K562 (cell line): ENCODE results near the gene FJX1. TPM values are rescaled to one million over a fixed set of nuclear protein-coding genes. Genes with fewer than 3 reads are reported as not detected.

ENCODE experiments used
- ATAC-seq: fragments of 200-7000 bp; cut with Tn5 transposase; 3 replicates; pipeline ENCODE4 v1.9.1; 2020; ENCODE audit warnings: moderate library complexity
- BruUV-seq: library from RNA; stranded (reverse); fragments of 400-500 nt; replicated peaks from 2 replicates; lab custom pipeline; 2021; lab: Mats Ljungman, UMichigan
- CTCF ChIA-PET: fragments of 300-600 bp; formaldehyde crosslinking; extraction: SDS; loops from one replicate; lab custom pipeline; 2021; ENCODE audit warnings: low intra/inter-chr PET ratio; lab: Yijun Ruan, JAX
- POLR2A ChIA-PET: fragments of 300-600, 350-650 bp; sonication (Branson Sonifier 250); formaldehyde crosslinking; extraction: SDS; loops from one replicate; lab custom pipeline; 2021; ENCODE audit warnings: antibody characterized with exemption, inconsistent platforms; lab: Yijun Ruan, JAX
- DNase-seq, 4 experiments: peaks; one replicate each; pipeline versions ENCODE4 v3.0.0 to v3.0.0-alpha.2; 2011 to 2018; ENCODE audit warnings: low spot score in 3 of 4, mixed read lengths in 3 of 4; ENCODE audit errors: extremely low read depth in 1 of 4
- FAIRE-seq: peaks from 2 replicates; lab custom pipeline; 2011; peaks lifted over from hg19 to GRCh38; lab: Jason Lieb, UNC
- H2AFZ ChIP-seq: 2 replicates; pipeline ENCODE4 v1.6.0; 2011; ENCODE audit warnings: low read depth, low read length, control low read depth, inconsistent platforms
- H3K27ac ChIP-seq: fragments of 200-600 bp; 3 replicates; pipeline ENCODE4 v1.8.0; 2011; ENCODE audit warnings: low read depth, mild to moderate bottlenecking, control low read depth, inconsistent platforms, low read length, moderate library complexity, mixed read lengths; ENCODE audit errors: extremely low read depth
- H3K27me3 ChIP-seq, 2 experiments: fragments of 300-600 bp in 1 of 2; 2 replicates in 1 of 2; 3 replicates in 1 of 2; pipeline versions ENCODE4 v1.6.0 to v1.8.0; 2011; ENCODE audit warnings: inconsistent platforms in 2 of 2, low read length in 2 of 2, mild to moderate bottlenecking in 1 of 2, mixed read lengths in 1 of 2, moderate library complexity in 1 of 2; ENCODE audit not compliant: control insufficient read depth in 2 of 2, insufficient read depth in 2 of 2
- H3K36me3 ChIP-seq: fragments of 300-600 bp; 3 replicates; pipeline ENCODE4 v1.8.0; 2011; ENCODE audit warnings: mild to moderate bottlenecking, low read length, inconsistent platforms; ENCODE audit not compliant: control insufficient read depth, insufficient read depth
- H3K4me1 ChIP-seq, 2 experiments: fragments of 200-600 bp in 1 of 2; replicated peaks in 1 of 2; 2 replicates in 1 of 2; 3 replicates in 1 of 2; pipeline versions ENCODE4 v1.5.1 to v1.8.0; 2011; ENCODE audit warnings: inconsistent platforms in 2 of 2, low read length in 2 of 2, mild to moderate bottlenecking in 1 of 2, mixed read lengths in 1 of 2, moderate library complexity in 1 of 2; ENCODE audit not compliant: control insufficient read depth in 2 of 2, insufficient read depth in 2 of 2
- H3K4me2 ChIP-seq: 2 replicates; pipeline ENCODE4 v1.6.1; 2011; ENCODE audit warnings: low read length, control low read depth, inconsistent platforms, mixed read lengths; ENCODE audit not compliant: insufficient read depth
- H3K4me3 ChIP-seq: fragments of 200-600 bp; sonication (generic), shearing (Covaris generic); 2 replicates; pipeline ENCODE4 v1.5.1; 2016; ENCODE audit warnings: control low read depth, inconsistent platforms
- H3K79me2 ChIP-seq: fragments of 200-600 bp; 3 replicates; pipeline ENCODE4 v1.8.0; 2011; ENCODE audit warnings: low read length, inconsistent platforms; ENCODE audit not compliant: control insufficient read depth, insufficient read depth
- H3K9ac ChIP-seq, 2 experiments: 2 replicates each; pipeline versions ENCODE4 v1.6.0 to v1.6.1; 2011; ENCODE audit warnings: low read depth in 2 of 2, low read length in 2 of 2, control low read depth in 1 of 2, inconsistent platforms in 1 of 2, mild to moderate bottlenecking in 1 of 2, mixed read lengths in 1 of 2; ENCODE audit not compliant: insufficient read depth in 1 of 2
- H3K9me1 ChIP-seq: one replicate; pipeline ENCODE4 v1.6.0; 2011; ENCODE audit warnings: inconsistent platforms, mild to moderate bottlenecking, low read length, moderate library complexity; ENCODE audit not compliant: control insufficient read depth, insufficient read depth
- H3K9me3 ChIP-seq: replicated peaks from 2 replicates; pipeline ENCODE4 v1.5.1; 2011; ENCODE audit warnings: low read depth, low read length, inconsistent platforms; ENCODE audit not compliant: control insufficient read depth, insufficient read depth
- H4K20me1 ChIP-seq: replicated peaks from 2 replicates; pipeline ENCODE4 v1.6.1; 2011; ENCODE audit warnings: low read length, inconsistent platforms, mixed read lengths; ENCODE audit not compliant: control insufficient read depth, insufficient read depth
- AFF1 ChIP-seq, 2 experiments: fragments of 450-650 bp; IDR thresholded peaks; 2 replicates each; pipeline ENCODE4 v1.6.1; 2018; ENCODE audit warnings: mild to moderate bottlenecking in 2 of 2, low read depth in 1 of 2; ENCODE audit not compliant: partially characterized antibody in 2 of 2
- C11orf30 ChIP-seq: fragments of 450-650 bp; IDR thresholded peaks from 2 replicates; pipeline ENCODE4 v1.6.1; 2016; ENCODE audit warnings: low read depth, mild to moderate bottlenecking
- CC2D1A ChIP-seq: fragments of 450-650 bp; IDR thresholded peaks from 2 replicates; pipeline ENCODE4 v1.6.1; 2017; ENCODE audit warnings: mild to moderate bottlenecking
- DNMT1 ChIP-seq: fragments of 450-650 bp; IDR thresholded peaks from 2 replicates; pipeline ENCODE4 v1.6.1; 2016; ENCODE audit warnings: antibody characterized with exemption, mild to moderate bottlenecking
- GABPB1 ChIP-seq: sonication (generic); formaldehyde crosslinking; IDR thresholded peaks from 2 replicates; pipeline ENCODE4 v1.8.0; 2022; ENCODE audit warnings: mild to moderate bottlenecking, missing genetic modification reagents
- HDGF ChIP-seq: fragments of 450-650 bp; IDR thresholded peaks from 2 replicates; pipeline ENCODE4 v1.6.1; 2016
- HNRNPL ChIP-seq: fragments of 200-400 bp; formaldehyde crosslinking; IDR thresholded peaks from 2 replicates; pipeline ENCODE4 v1.6.1; 2017; ENCODE audit warnings: low read depth, mild to moderate bottlenecking, low read length
- MLLT1 ChIP-seq, 2 experiments: fragments of 450-650 bp; IDR thresholded peaks; 2 replicates each; pipeline ENCODE4 v1.6.1; 2016
- MXD1 ChIP-seq: fragments of 250-450 bp; sonication (Bioruptor Pico); IDR thresholded peaks from 2 replicates; pipeline ENCODE4 v1.8.0; 2021; ENCODE audit warnings: borderline replicate concordance, mild to moderate bottlenecking, moderate library complexity; ENCODE audit not compliant: poor library complexity, severe bottlenecking
- NR2C2 ChIP-seq, 2 experiments: fragments of 200-800 bp in 1 of 2; sonication (Bioruptor generic) in 1 of 2; sonication (generic) in 1 of 2; formaldehyde crosslinking in 1 of 2; IDR thresholded peaks; 2 replicates each; pipeline versions ENCODE4 v1.6.1 to v1.8.0; 2016 to 2022; ENCODE audit warnings: mild to moderate bottlenecking in 1 of 2, missing compliant biosample characterization in 1 of 2, missing genetic modification characterization in 1 of 2, missing genetic modification reagents in 1 of 2
- PHF20 ChIP-seq: fragments of 450-650 bp; IDR thresholded peaks from 2 replicates; pipeline ENCODE4 v1.6.1; 2018; ENCODE audit not compliant: partially characterized antibody
- POU5F1 ChIP-seq: fragments of 150-350 bp; IDR thresholded peaks from 2 replicates; pipeline ENCODE4 v1.6.1; 2014; ENCODE audit warnings: borderline replicate concordance, low read length, low read depth, mild to moderate bottlenecking; ENCODE audit not compliant: partially characterized antibody
- PRMT5 ChIP-seq: sonication (generic); formaldehyde crosslinking; IDR thresholded peaks from 2 replicates; pipeline ENCODE4 v1.5.0; 2020; ENCODE audit warnings: missing genetic modification reagents
- TSC22D4 ChIP-seq: fragments of 450-650 bp; IDR thresholded peaks from 2 replicates; pipeline ENCODE4 v1.6.1; 2016; ENCODE audit warnings: missing genetic modification characterization, missing biosample characterization, control low read depth
- ZBTB7A ChIP-seq: IDR thresholded peaks from 2 replicates; pipeline ENCODE4 v1.6.1; 2011; ENCODE audit warnings: low read depth, mild to moderate bottlenecking, low read length, moderate library complexity, borderline replicate concordance; ENCODE audit not compliant: control insufficient read depth
- ZKSCAN3 ChIP-seq: fragments of 250-450 bp; sonication (Bioruptor Pico); IDR thresholded peaks from 2 replicates; pipeline ENCODE4 v1.4.0; 2020
- ZNF217 ChIP-seq: sonication (generic); formaldehyde crosslinking; IDR thresholded peaks from 2 replicates; pipeline ENCODE4 v1.8.0; 2022; ENCODE audit warnings: mild to moderate bottlenecking, missing genetic modification reagents
- ZNF77 ChIP-seq: fragments of 250-450 bp; sonication (Bioruptor Pico); IDR thresholded peaks from 2 replicates; pipeline ENCODE4 v1.5.0; 2020
- in situ Hi-C: fragments of 300-500 bp; cut with MboI; formaldehyde crosslinking; loops from 4 replicates; pipeline ENCODE4 v1.15.0; 2018; ENCODE audit warnings: inconsistent platforms, mixed read lengths
- intact Hi-C: fragments of 100-400 bp; cut with micrococcal nuclease; formaldehyde crosslinking; loops from 2 replicates; pipeline ENCODE4 v1.14.2; 2022
- polyA plus RNA-seq, 8 experiments: library from polyadenylated mRNA; depleted of rRNA in 4 of 8; stranded (reverse) in 5 of 8; unstranded in 3 of 8; fragments of >200 nt; fragmentation: Nextera tagmentation in 2 of 8; fragmentation: Illumina TruSeq in 1 of 8; extraction: Ambion mirVana in 2 of 8; extraction: Trizol in 1 of 8; gene quantifications; 2 replicates each; pipeline versions ENCODE4 v1.2.1 to v1.2.3, GENCODE V29; 2011 to 2014; ENCODE audit warnings: inconsistent platforms in 1 of 8, missing spikeins in 1 of 8
- total RNA-seq, 7 experiments: library from RNA; depleted of rRNA in 6 of 7; stranded (reverse); fragments of >200 nt in 6 of 7; fragmentation: Illumina TruSeq in 2 of 7; extraction: Trizol in 2 of 7; gene quantifications; 2 replicates each; pipeline versions ENCODE4 v1.2.1 to v1.2.3, GENCODE V29; 2011 to 2021; ENCODE audit warnings: low replicate concordance in 1 of 7

Gene FJX1
- total and polyA plus RNA-seq, 9 of the 15 experiments (the other 6 are each of a cell fraction or from before 2014, with no cell fraction given), result 0.10 to 2.7 (median 0.72) TPM

GRCh38 chr11:35624316-35624715 is 6.1 kb downstream of the FJX1 start (continued):
- TF ChIP-seq MLLT1 (IDR thresholded peaks at IDR 0.05) (no peak), GABPB1 (CRISPR knock-in tag) (no peak), CC2D1A (no peak), HDGF (no peak), NR2C2 (CRISPR knock-in tag; IDR thresholded peaks at IDR 0.05) (no peak), NR2C2 (tag; IDR thresholded peaks at IDR 0.05) (no peak), TSC22D4 (no peak)

- H3K4me2 ChIP-seq, result no peak overlapping the region
- no peak overlapping the region for H3K9ac ChIP-seq
- H3K9me1 ChIP-seq, result no peaks in the 10 kb centered on the region
- no peaks in the 10 kb centered on the region for H3K79me2 ChIP-seq
- H3K4me3 ChIP-seq, result no peak overlapping the region
- no peak for ATAC-seq
- H3K36me3 ChIP-seq, result no peaks in the 10 kb centered on the region
- POLR2A ChIA-PET, result no interaction called here
- no peaks in the 10 kb centered on the region for H4K20me1 ChIP-seq
- intact Hi-C loops, result no loop called here
- no peak overlapping the region for H2AFZ ChIP-seq
- H3K4me1 ChIP-seq, result peaks cover 0 to 1% of the 10 kb centered on the region in 2 experiments; a peak in 2 of 5 replicates
- no peaks in the 10 kb centered on the region for H3K9me3 ChIP-seq
- FAIRE-seq, result no peak
- CTCF ChIA-PET, result no interaction called here
- H3K27ac ChIP-seq, result no peak overlapping the region
- no peak for DNase-seq
- in situ Hi-C loops, result no loop called here
- H3K27me3 ChIP-seq, result peaks cover 17 to 19% of the 10 kb centered on the region in 2 experiments
- no TSS peak for BruUV-seq
- TF ChIP-seq POU5F1 (no peak), ZNF217 (no peak), MXD1 (no peak), DNMT1 (no peak), PHF20 (no peak), ZKSCAN3 (CRISPR knock-in tag) (no peak), C11orf30 (no peak), ZBTB7A (no peak), HNRNPL (no peak), ZNF77 (CRISPR knock-in tag) (no peak), AFF1 (IDR thresholded peaks at IDR 0.05; ENCODE audit: low read depth in 1 of 2, partially characterized antibody in 2 of 2) (no peak), PRMT5 (CRISPR knock-in tag) (no peak)
These were observed 6.5 kb downstream of the FJX1 start for GRCh38 chr11:35624781-35625180.
